HepG2 (cell line): ENCODE measurements around the gene FOXD2. TPM values are rescaled to one million over a fixed set of nuclear protein-coding genes. Genes with fewer than 3 reads are reported as not detected.

Experiments used
- ARNTL ChIP-seq: sonication (generic); formaldehyde crosslinking; IDR thresholded peaks from 2 replicates; pipeline ENCODE4 v1.4.0; 2020; ENCODE audit warnings: mild to moderate bottlenecking, missing genetic modification reagents
- FOXP4 ChIP-seq: sonication (generic); formaldehyde crosslinking; IDR thresholded peaks from 2 replicates; pipeline ENCODE4 v1.4.0; 2020; ENCODE audit warnings: missing genetic modification reagents
- HNF1A ChIP-seq, 2 experiments: sonication (generic) in 1 of 2; formaldehyde crosslinking in 1 of 2; IDR thresholded peaks; 2 replicates each; pipeline versions ENCODE4 v1.4.0 to v1.6.1; 2016 to 2020; ENCODE audit warnings: borderline replicate concordance in 1 of 2, low read depth in 1 of 2, mild to moderate bottlenecking in 1 of 2, missing genetic modification reagents in 1 of 2
- KLF11 ChIP-seq: IDR thresholded peaks from 2 replicates; pipeline ENCODE4 v1.6.1; 2016; ENCODE audit warnings: missing compliant biosample characterization
- MXI1 ChIP-seq: IDR thresholded peaks from 3 replicates; pipeline ENCODE4 v1.6.1; 2012; ENCODE audit warnings: low read depth, low read length, inconsistent platforms, borderline replicate concordance
- NCOR1 ChIP-seq: fragments of 200-600 bp; sonication (generic); IDR thresholded peaks from 2 replicates; pipeline ENCODE4 v1.7.0; 2017; ENCODE audit warnings: antibody characterized with exemption, low read length, borderline replicate concordance
- PBX3 ChIP-seq: sonication (generic); formaldehyde crosslinking; IDR thresholded peaks from 2 replicates; pipeline ENCODE4 v1.8.1; 2023; ENCODE audit warnings: missing genetic modification reagents, inconsistent platforms, borderline replicate concordance
- PTBP1 ChIP-seq: fragments of 200-400 bp; formaldehyde crosslinking; IDR thresholded peaks from 2 replicates; pipeline ENCODE4 v1.6.1; 2018; ENCODE audit warnings: low read length, low read depth; ENCODE audit not compliant: poor library complexity, severe bottlenecking
- SCMH1 ChIP-seq: sonication (generic); formaldehyde crosslinking; IDR thresholded peaks from 2 replicates; pipeline ENCODE4 v1.9.0; 2021; ENCODE audit warnings: missing genetic modification reagents, mild to moderate bottlenecking, borderline replicate concordance
- TCF7 ChIP-seq: sonication (generic); IDR thresholded peaks from 2 replicates; pipeline ENCODE4 v1.6.1; 2016; ENCODE audit warnings: antibody characterized with exemption, low read depth
- TEAD3 ChIP-seq: optimal IDR thresholded peaks from 2 replicates; pipeline ENCODE3; 2016; ENCODE audit warnings: borderline replicate concordance
- TSC22D2 ChIP-seq: sonication (generic); formaldehyde crosslinking; IDR thresholded peaks from 2 replicates; pipeline ENCODE4 v1.5.1; 2020; ENCODE audit warnings: missing genetic modification reagents, mild to moderate bottlenecking, borderline replicate concordance
- ZMYM3 ChIP-seq: sonication (generic); formaldehyde crosslinking; IDR thresholded peaks from 2 replicates; pipeline ENCODE4 v1.5.1; 2020; ENCODE audit warnings: mild to moderate bottlenecking, missing genetic modification reagents
- ZSCAN25 ChIP-seq: sonication (generic); formaldehyde crosslinking; IDR thresholded peaks from 2 replicates; pipeline ENCODE4 v1.8.0; 2022; ENCODE audit warnings: mild to moderate bottlenecking, missing genetic modification reagents
- polyA plus RNA-seq, 8 experiments: library from polyadenylated mRNA; depleted of rRNA in 3 of 8; stranded (reverse) in 7 of 8; unstranded in 1 of 8; fragments of >200 nt; fragmentation: Illumina TruSeq in 4 of 8; extraction: Trizol in 4 of 8; gene quantifications; 2 replicates each; pipeline versions ENCODE4 v1.2.1 to v1.2.3, GENCODE V29; 2011 to 2016; ENCODE audit warnings: low read depth in 4 of 8, missing spikeins in 1 of 8, mixed read lengths in 1 of 8; ENCODE audit not compliant: insufficient read depth in 1 of 8
- total RNA-seq, 5 experiments: library from RNA; depleted of rRNA; stranded (reverse); fragments of >200 nt; fragmentation: Illumina TruSeq; extraction: Trizol; gene quantifications; 2 replicates each; pipeline ENCODE4 v1.2.3, GENCODE V29; 2016; ENCODE audit warnings: low read depth in 1 of 5
- TF ChIP-seq, protein P1 (sequence below): IDR thresholded peaks from 2 replicates; pipeline ENCODE4 v1.6.1; 2012; ENCODE audit warnings: low read length, improper control_type of control experiment

The FOXD2 gene
- total and polyA plus RNA-seq, 2 of the 13 experiments (the other 11 are each of a cell fraction or from before 2014, with no cell fraction given), result 0.01 to 0.09 TPM

GRCh38 chr1:47390843-47391242 lies 47.0 kb upstream of the FOXD2 start (continued):
- no peak for TF ChIP-seq HNF1A (IDR thresholded peaks at IDR 0.05; ENCODE audit: low read depth)
- TF ChIP-seq HNF1A (CRISPR knock-in tag; IDR thresholded peaks at IDR 0.05; ENCODE audit: borderline replicate concordance), result no peak
- peak; percentile 55; the same call in 1 of the 2 replicates for TF ChIP-seq TCF7
- no peak for TF ChIP-seq SCMH1 (CRISPR knock-in tag)
- no peak for TF ChIP-seq ZSCAN25
- TF ChIP-seq NCOR1, result no peak
- TF ChIP-seq MXI1, result no peak
- 0 out of 2 replicates have a peak, but pooled peaks have one; percentile 18 for TF ChIP-seq ARNTL (CRISPR knock-in tag)
- TF ChIP-seq KLF11 (CRISPR knock-in tag), result no peak
- no peak for TF ChIP-seq PBX3 (CRISPR knock-in tag)
- TF ChIP-seq FOXP4 (CRISPR knock-in tag), result peak; percentile 36; the same call in 1 of the 2 replicates
- TF ChIP-seq TSC22D2 (CRISPR knock-in tag), result no peak
- TF ChIP-seq TEAD3 (CRISPR knock-in tag), result peak; percentile 80
- TF ChIP-seq, protein P1, sequence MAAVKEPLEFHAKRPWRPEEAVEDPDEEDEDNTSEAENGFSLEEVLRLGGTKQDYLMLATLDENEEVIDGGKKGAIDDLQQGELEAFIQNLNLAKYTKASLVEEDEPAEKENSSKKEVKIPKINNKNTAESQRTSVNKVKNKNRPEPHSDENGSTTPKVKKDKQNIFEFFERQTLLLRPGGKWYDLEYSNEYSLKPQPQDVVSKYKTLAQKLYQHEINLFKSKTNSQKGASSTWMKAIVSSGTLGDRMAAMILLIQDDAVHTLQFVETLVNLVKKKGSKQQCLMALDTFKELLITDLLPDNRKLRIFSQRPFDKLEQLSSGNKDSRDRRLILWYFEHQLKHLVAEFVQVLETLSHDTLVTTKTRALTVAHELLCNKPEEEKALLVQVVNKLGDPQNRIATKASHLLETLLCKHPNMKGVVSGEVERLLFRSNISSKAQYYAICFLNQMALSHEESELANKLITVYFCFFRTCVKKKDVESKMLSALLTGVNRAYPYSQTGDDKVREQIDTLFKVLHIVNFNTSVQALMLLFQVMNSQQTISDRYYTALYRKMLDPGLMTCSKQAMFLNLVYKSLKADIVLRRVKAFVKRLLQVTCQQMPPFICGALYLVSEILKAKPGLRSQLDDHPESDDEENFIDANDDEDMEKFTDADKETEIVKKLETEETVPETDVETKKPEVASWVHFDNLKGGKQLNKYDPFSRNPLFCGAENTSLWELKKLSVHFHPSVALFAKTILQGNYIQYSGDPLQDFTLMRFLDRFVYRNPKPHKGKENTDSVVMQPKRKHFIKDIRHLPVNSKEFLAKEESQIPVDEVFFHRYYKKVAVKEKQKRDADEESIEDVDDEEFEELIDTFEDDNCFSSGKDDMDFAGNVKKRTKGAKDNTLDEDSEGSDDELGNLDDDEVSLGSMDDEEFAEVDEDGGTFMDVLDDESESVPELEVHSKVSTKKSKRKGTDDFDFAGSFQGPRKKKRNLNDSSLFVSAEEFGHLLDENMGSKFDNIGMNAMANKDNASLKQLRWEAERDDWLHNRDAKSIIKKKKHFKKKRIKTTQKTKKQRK, result no peak
- TF ChIP-seq ZMYM3, result no peak
- no peak for TF ChIP-seq PTBP1
